Loucy (cell line): ENCODE results near the gene WHRN.

ENCODE experiments used
- CTCF ChIP-seq: fragments of 200-600 bp; sonication (generic); conservative IDR thresholded peaks from 2 replicates; pipeline ENCODE4 v1.5.1; 2014; ENCODE audit warnings: mild to moderate bottlenecking, antibody characterized with exemption, low read length
- EZH2phosphoT487 ChIP-seq: fragments of 200-600 bp; IDR thresholded peaks from 2 replicates; pipeline ENCODE4 v1.6.1; 2018; ENCODE audit warnings: antibody characterized with exemption, mild to moderate bottlenecking, moderate library complexity, borderline replicate concordance

- TF ChIP-seq CTCF = no peak
- TF ChIP-seq EZH2phosphoT487 = no peak
These were observed 81.1 kb downstream of the WHRN start for GRCh38 chr9:114424126-114424525.
